ENCODE data around the gene PRRC2B.

The PRRC2B gene

GRCh38 chr9:131484560-131485185 lies 90.8 kb downstream of the PRRC2B start:
- Histone ChIP-seq H3K27me3 (replicated peaks; ENCODE audit: insufficient read depth, low read length) (no peaks in the 10 kb centered on the region), H2AFZ (ENCODE audit: low read length) (no peak overlapping the region), H3K36me3 (replicated peaks; ENCODE audit: insufficient read depth, low read length) (0 out of 2 replicates have a peak, but pooled peaks cover 6% of the 10 kb centered on the region), H3K9me2 (replicated peaks; ENCODE audit: insufficient read depth, low read length) (no peaks in the 10 kb centered on the region), H3K4me3 (ENCODE audit: low read length) (no peak overlapping the region), H3K27ac (ENCODE audit: low read length) (peak overlapping the region; percentile 61; the same call in 1 of the 2 replicates), H4K20me1 (ENCODE audit: insufficient read depth, low read length) (no peaks in the 10 kb centered on the region), H3K9ac (ENCODE audit: low read length) (no peak overlapping the region), H3K4me2 (ENCODE audit: low read depth, low read length) (no peak overlapping the region), H3K9me3 (replicated peaks; ENCODE audit: insufficient read depth, low read length) (no peaks in the 10 kb centered on the region), H3K4me1 (ENCODE audit: low read length) (peaks cover 25% of the 10 kb centered on the region), H3F3A (ENCODE audit: insufficient read depth, low read length) (peaks cover 20% of the 10 kb centered on the region), H3K79me2 (ENCODE audit: low read length) (peaks cover 75% of the 10 kb centered on the region)
- no peak for TF ChIP-seq EZH2phosphoT487 (IDR thresholded peaks at IDR 0.05; ENCODE audit: low read length)
- TF ChIP-seq CTCF (IDR thresholded peaks at IDR 0.05; ENCODE audit: low read length) = no peak
- no peak for TF ChIP-seq EZH2 (optimal IDR thresholded peaks at IDR 0.05; ENCODE audit: low read depth, low read length)
- DNase-seq = no peak

- Histone ChIP-seq H2AFZ (ENCODE audit: low read length) (no peak overlapping the region), H3K27ac (ENCODE audit: low read length) (peak overlapping the region; percentile 61; the same call in 1 of the 2 replicates), H3K9me3 (replicated peaks; ENCODE audit: insufficient read depth, low read length) (no peaks in the 10 kb centered on the region), H3K27me3 (replicated peaks; ENCODE audit: insufficient read depth, low read length) (no peaks in the 10 kb centered on the region), H3K9me2 (replicated peaks; ENCODE audit: insufficient read depth, low read length) (no peaks in the 10 kb centered on the region), H3K4me1 (ENCODE audit: low read length) (peaks cover 21% of the 10 kb centered on the region), H3F3A (ENCODE audit: insufficient read depth, low read length) (peaks cover 15% of the 10 kb centered on the region), H3K4me2 (ENCODE audit: low read depth, low read length) (no peak overlapping the region), H4K20me1 (ENCODE audit: insufficient read depth, low read length) (no peaks in the 10 kb centered on the region), H3K4me3 (ENCODE audit: low read length) (no peak overlapping the region), H3K79me2 (ENCODE audit: low read length) (peaks cover 80% of the 10 kb centered on the region), H3K9ac (ENCODE audit: low read length) (peak overlapping the region; percentile 5; the same call in 1 of the 2 replicates), H3K36me3 (replicated peaks; ENCODE audit: insufficient read depth, low read length) (peaks cover 6% of the 10 kb centered on the region; the same call in 1 of the 2 replicates)
- no peak for DNase-seq
- no peak for TF ChIP-seq EZH2 (optimal IDR thresholded peaks at IDR 0.05; ENCODE audit: low read depth, low read length)
Measured at GRCh38 chr9:131485206-131485605, 91.3 kb downstream of the PRRC2B start.

GRCh38 chr9:131485728-131486422 lies 92.0 kb downstream of the PRRC2B start:
- peak; percentile 86 for DNase-seq
- peaks cover 83% of the 10 kb centered on the region for H3K79me2 ChIP-seq (ENCODE audit: low read length)
- peak; percentile 15 for TF ChIP-seq CTCF (IDR thresholded peaks at IDR 0.05; ENCODE audit: low read length)
- no peak for TF ChIP-seq EZH2phosphoT487 (IDR thresholded peaks at IDR 0.05; ENCODE audit: low read length)
- H3K9me2 ChIP-seq (replicated peaks; ENCODE audit: insufficient read depth, low read length) = no peaks in the 10 kb centered on the region
- H3K4me1 ChIP-seq (ENCODE audit: low read length) = peaks cover 20% of the 10 kb centered on the region; the same call in 1 of the 2 replicates
- H3K9ac ChIP-seq (ENCODE audit: low read length) = peak overlapping the region; percentile 26; the same call in 1 of the 2 replicates
- H2AFZ ChIP-seq (ENCODE audit: low read length) = no peak overlapping the region
- no peaks in the 10 kb centered on the region for H4K20me1 ChIP-seq (ENCODE audit: insufficient read depth, low read length)
- H3K9me3 ChIP-seq (replicated peaks; ENCODE audit: insufficient read depth, low read length) = no peaks in the 10 kb centered on the region
- H3F3A ChIP-seq (ENCODE audit: insufficient read depth, low read length) = peaks cover 15% of the 10 kb centered on the region
- peaks cover 9% of the 10 kb centered on the region; the same call in 1 of the 2 replicates for H3K36me3 ChIP-seq (replicated peaks; ENCODE audit: insufficient read depth, low read length)
- no peak overlapping the region for H3K4me2 ChIP-seq (ENCODE audit: low read depth, low read length)
- H3K27me3 ChIP-seq (replicated peaks; ENCODE audit: insufficient read depth, low read length) = no peaks in the 10 kb centered on the region
- H3K4me3 ChIP-seq (ENCODE audit: low read length) = no peak overlapping the region
- peak overlapping the region; percentile 61 for H3K27ac ChIP-seq (ENCODE audit: low read length)
